ENCODE measurements around the gene PGK1. TPM values are rescaled to one million over a fixed set of nuclear protein-coding genes. Genes with fewer than 3 reads are reported as not detected.
A peak's percentile ranks its signal among the peaks of the same experiment; 100 is the strongest.

PGK1 gene
- total and polyA plus RNA-seq, 9 of the 15 experiments (the other 6 are each of a cell fraction or from before 2014, with no cell fraction given): 199 to 1,378 (median 378) TPM

GRCh38 chrX:78139160-78140123, 35.4 kb downstream of the PGK1 start, which contains the start of gene TAF9B (continued):
- TF ChIP-seq YY1 (IDR thresholded peaks at IDR 0.05; ENCODE audit: borderline replicate concordance in 1 of 3, control insufficient read depth in 1 of 3, extremely low read depth in 1 of 3, insufficient read depth in 3 of 3, insufficient read length in 1 of 3, insufficient replicate concordance in 2 of 3, low read depth in 1 of 3, low read length in 2 of 3): peak; percentile 64 to 93 (median 82)
- TF ChIP-seq ATF1 (CRISPR knock-in tag; IDR thresholded peaks at IDR 0.05): no peak
- TF ChIP-seq ATF1 (tag; IDR thresholded peaks at IDR 0.05): peak; percentile 71
- TF ChIP-seq JUND (IDR thresholded peaks at IDR 0.05; ENCODE audit: borderline replicate concordance, low read depth, low read length): no peak
- no peak; the same call in 2 of the 3 replicates for TF ChIP-seq JUND (tag; IDR thresholded peaks at IDR 0.05; ENCODE audit: borderline replicate concordance, low read depth, low read length)
- TF ChIP-seq MYC (IDR thresholded peaks at IDR 0.05; ENCODE audit: low read depth, low read length): no peak
- no peak for TF ChIP-seq MYC (CRISPR knock-in tag; IDR thresholded peaks at IDR 0.05; ENCODE audit: borderline replicate concordance, low read depth)
- no peak for TF ChIP-seq GTF2A2 (tag; IDR thresholded peaks at IDR 0.05)
- 0 out of 4 replicates have a peak, but pooled peaks of 1 of the 2 experiments have one; percentile 2 for TF ChIP-seq RCOR1 (IDR thresholded peaks at IDR 0.05; ENCODE audit: borderline replicate concordance in 1 of 2, low read depth in 2 of 2, low read length in 2 of 2)
- TF ChIP-seq RUNX1 (IDR thresholded peaks at IDR 0.05; ENCODE audit: low read depth): no peak
- TF ChIP-seq GTF2F1 (IDR thresholded peaks at IDR 0.05; ENCODE audit: low read depth, low read length): no peak
- TF ChIP-seq TBP (optimal IDR thresholded peaks at IDR 0.05; ENCODE audit: low read depth, low read length): peak; percentile 68
- peak; percentile 45; the same call in 1 of the 2 replicates for TF ChIP-seq CTBP1 (IDR thresholded peaks at IDR 0.05; ENCODE audit: borderline replicate concordance)
- TF ChIP-seq E2F4 (CRISPR knock-in tag; IDR thresholded peaks at IDR 0.05; ENCODE audit: low read depth): no peak

All from K562 (cell line).